ENCODE results near the gene DDHD1.

The DDHD1 gene

DNA sequence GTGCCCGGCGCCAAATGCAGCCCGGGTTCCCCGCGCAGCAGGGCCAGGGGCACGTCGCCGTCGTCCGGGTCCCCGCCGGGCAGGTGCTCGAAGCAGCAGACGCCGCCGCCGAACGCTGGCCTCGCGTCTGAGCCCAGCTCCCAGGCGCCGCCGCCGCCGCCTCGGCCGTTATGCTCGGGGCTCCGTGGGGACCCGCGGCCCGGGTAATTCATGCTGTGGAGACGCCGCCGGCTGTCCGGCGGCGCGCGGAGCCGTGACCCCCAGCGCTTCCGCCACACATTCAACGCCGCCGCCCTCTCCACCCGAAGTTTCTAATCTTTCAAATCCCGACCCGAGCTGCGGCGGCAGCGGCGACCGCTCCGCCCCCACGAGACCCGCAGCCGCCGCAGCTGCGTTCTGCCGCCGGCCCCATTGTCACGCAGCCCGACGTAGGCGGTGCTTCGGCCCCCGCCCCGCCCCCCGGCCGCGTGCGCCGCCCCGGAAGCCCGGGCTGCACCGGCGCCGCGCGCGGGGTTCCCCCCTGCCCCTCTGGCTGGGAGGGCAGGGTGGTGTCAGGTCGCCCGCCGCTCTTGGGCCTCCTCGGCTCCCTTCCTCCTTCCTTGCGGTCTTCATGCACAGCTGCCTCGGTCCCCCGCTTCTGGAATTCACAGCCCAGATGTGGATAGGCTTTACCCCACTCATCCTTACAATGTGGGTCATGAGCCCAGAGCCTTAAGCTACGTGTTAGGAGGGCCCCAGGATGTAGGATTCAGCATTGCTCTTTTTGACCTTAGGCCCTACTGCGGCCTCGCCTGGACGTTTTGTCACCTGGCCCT is at the start of gene DDHD1 (continued):
- TF ChIP-seq, protein P1, sequence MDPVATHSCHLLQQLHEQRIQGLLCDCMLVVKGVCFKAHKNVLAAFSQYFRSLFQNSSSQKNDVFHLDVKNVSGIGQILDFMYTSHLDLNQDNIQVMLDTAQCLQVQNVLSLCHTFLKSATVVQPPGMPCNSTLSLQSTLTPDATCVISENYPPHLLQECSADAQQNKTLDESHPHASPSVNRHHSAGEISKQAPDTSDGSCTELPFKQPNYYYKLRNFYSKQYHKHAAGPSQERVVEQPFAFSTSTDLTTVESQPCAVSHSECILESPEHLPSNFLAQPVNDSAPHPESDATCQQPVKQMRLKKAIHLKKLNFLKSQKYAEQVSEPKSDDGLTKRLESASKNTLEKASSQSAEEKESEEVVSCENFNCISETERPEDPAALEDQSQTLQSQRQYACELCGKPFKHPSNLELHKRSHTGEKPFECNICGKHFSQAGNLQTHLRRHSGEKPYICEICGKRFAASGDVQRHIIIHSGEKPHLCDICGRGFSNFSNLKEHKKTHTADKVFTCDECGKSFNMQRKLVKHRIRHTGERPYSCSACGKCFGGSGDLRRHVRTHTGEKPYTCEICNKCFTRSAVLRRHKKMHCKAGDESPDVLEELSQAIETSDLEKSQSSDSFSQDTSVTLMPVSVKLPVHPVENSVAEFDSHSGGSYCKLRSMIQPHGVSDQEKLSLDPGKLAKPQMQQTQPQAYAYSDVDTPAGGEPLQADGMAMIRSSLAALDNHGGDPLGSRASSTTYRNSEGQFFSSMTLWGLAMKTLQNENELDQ (tag by site-specific recombination; IDR thresholded peaks at IDR 0.05; ENCODE audit: low read depth): no peak
- TF ChIP-seq ZXDB (tag by site-specific recombination; IDR thresholded peaks at IDR 0.05): peak; percentile 48
- no peak for TF ChIP-seq ZNF2 (tag by site-specific recombination; IDR thresholded peaks at IDR 0.05)
- TF ChIP-seq, protein P2, sequence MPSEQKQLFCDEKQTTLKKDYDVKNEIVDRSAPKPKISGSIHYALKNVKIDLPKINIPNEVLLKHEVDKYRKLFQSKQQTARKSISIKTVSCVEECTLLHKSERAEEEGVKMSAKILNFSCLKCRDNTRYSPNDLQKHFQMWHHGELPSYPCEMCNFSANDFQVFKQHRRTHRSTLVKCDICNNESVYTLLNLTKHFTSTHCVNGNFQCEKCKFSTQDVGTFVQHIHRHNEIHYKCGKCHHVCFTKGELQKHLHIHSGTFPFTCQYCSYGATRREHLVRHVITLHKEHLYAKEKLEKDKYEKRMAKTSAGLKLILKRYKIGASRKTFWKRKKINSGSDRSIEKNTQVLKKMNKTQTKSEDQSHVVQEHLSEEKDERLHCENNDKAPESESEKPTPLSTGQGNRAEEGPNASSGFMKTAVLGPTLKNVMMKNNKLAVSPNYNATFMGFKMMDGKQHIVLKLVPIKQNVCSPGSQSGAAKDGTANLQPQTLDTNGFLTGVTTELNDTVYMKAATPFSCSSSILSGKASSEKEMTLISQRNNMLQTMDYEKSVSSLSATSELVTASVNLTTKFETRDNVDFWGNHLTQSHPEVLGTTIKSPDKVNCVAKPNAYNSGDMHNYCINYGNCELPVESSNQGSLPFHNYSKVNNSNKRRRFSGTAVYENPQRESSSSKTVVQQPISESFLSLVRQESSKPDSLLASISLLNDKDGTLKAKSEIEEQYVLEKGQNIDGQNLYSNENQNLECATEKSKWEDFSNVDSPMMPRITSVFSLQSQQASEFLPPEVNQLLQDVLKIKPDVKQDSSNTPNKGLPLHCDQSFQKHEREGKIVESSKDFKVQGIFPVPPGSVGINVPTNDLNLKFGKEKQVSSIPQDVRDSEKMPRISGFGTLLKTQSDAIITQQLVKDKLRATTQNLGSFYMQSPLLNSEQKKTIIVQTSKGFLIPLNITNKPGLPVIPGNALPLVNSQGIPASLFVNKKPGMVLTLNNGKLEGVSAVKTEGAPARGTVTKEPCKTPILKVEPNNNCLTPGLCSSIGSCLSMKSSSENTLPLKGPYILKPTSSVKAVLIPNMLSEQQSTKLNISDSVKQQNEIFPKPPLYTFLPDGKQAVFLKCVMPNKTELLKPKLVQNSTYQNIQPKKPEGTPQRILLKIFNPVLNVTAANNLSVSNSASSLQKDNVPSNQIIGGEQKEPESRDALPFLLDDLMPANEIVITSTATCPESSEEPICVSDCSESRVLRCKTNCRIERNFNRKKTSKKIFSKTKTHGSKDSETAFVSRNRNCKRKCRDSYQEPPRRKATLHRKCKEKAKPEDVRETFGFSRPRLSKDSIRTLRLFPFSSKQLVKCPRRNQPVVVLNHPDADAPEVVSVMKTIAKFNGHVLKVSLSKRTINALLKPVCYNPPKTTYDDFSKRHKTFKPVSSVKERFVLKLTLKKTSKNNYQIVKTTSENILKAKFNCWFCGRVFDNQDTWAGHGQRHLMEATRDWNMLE (tag by site-specific recombination; conservative IDR thresholded peaks at IDR 0.05; ENCODE audit: low read depth): peak; percentile 54; the same call in 1 of the 2 replicates
- peak; percentile 47 for TF ChIP-seq SP2 (tag by site-specific recombination; IDR thresholded peaks at IDR 0.05)
- no peak for TF ChIP-seq ZNF530 (tag by site-specific recombination; IDR thresholded peaks at IDR 0.05; ENCODE audit: low read depth)
- TF ChIP-seq PRDM1 (tag by site-specific recombination; IDR thresholded peaks at IDR 0.05): no peak
- no peak for TF ChIP-seq ZNF621 (tag by site-specific recombination; IDR thresholded peaks at IDR 0.05)
- peak; percentile 92 for TF ChIP-seq ZBTB20 (tag by site-specific recombination; IDR thresholded peaks at IDR 0.05)

DNA sequence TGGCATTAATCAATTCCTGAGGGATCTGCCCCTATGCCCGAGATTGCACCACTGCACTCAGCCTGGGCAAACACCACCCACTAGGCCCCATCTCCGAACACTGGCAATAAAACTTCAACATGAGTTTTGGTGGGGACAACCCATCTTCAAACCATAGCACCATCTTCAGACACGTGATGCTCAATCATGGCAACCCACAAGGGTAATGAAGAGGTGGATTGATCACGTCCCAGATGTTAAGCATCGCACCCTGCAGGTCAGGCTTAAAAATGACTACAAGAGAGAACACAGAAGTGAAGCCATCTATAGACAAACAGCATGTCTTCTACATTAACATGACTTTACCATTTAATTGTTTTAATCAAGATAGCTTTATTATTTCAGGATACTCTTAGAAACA is 42.8 kb upstream of the DDHD1 start:
- Histone ChIP-seq H3K27ac (ENCODE audit: extremely low read depth, low read depth, low read length) (no peak overlapping the region), H3K4me1 (ENCODE audit: control insufficient read depth, insufficient read depth, low read length) (no peaks in the 10 kb centered on the region), H3K4me3 (ENCODE audit: low read depth, low read length) (no peak overlapping the region), H3K9me3 (ENCODE audit: control insufficient read depth, insufficient read depth, low read depth, low read length) (no peaks in the 10 kb centered on the region), H3K36me3 (ENCODE audit: control insufficient read depth in 2 of 2, insufficient read depth in 1 of 2, low read length in 2 of 2) (no peaks in the 10 kb centered on the region)
- TF ChIP-seq ZNF473 (tag by site-specific recombination; IDR thresholded peaks at IDR 0.05) (no peak), ZNF157 (tag by site-specific recombination; IDR thresholded peaks at IDR 0.05) (no peak), HOXA7 (CRISPR knock-in tag; IDR thresholded peaks at IDR 0.05; ENCODE audit: borderline replicate concordance) (no peak), OVOL3 (tag by site-specific recombination; IDR thresholded peaks at IDR 0.05) (no peak), ZNF623 (tag by site-specific recombination; IDR thresholded peaks at IDR 0.05) (no peak), ZNF266 (tag by site-specific recombination; IDR thresholded peaks at IDR 0.05; ENCODE audit: low read depth) (no peak), ZFP37 (tag by site-specific recombination; IDR thresholded peaks at IDR 0.05) (no peak), ZNF785 (tag by site-specific recombination; IDR thresholded peaks at IDR 0.05) (no peak), BCL6B (tag by site-specific recombination; IDR thresholded peaks at IDR 0.05) (no peak), ZBTB26 (tag by site-specific recombination; optimal IDR thresholded peaks at IDR 0.05) (no peak), KLF16 (tag by site-specific recombination; IDR thresholded peaks at IDR 0.05) (no peak), ZNF658 (tag by site-specific recombination; IDR thresholded peaks at IDR 0.05) (no peak), ZNF133 (tag by site-specific recombination; IDR thresholded peaks at IDR 0.05) (no peak), ZNF514 (tag by site-specific recombination; IDR thresholded peaks at IDR 0.05) (no peak)
- TF ChIP-seq, protein P3, sequence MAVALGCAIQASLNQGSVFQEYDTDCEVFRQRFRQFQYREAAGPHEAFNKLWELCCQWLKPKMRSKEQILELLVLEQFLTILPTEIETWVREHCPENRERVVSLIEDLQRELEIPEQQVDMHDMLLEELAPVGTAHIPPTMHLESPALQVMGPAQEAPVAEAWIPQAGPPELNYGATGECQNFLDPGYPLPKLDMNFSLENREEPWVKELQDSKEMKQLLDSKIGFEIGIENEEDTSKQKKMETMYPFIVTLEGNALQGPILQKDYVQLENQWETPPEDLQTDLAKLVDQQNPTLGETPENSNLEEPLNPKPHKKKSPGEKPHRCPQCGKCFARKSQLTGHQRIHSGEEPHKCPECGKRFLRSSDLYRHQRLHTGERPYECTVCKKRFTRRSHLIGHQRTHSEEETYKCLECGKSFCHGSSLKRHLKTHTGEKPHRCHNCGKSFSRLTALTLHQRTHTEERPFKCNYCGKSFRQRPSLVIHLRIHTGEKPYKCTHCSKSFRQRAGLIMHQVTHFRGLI (tag by site-specific recombination; IDR thresholded peaks at IDR 0.05): no peak
- POLR2A ChIA-PET: no interaction called here
- CTCF ChIA-PET: no interaction called here
